NCI-H1105 treated with DMSO at 0.1 percent for 48 hours (cell line): ENCODE measurements around the gene NEFH.
"Not testable (repeated sequence)": the region's sequence is repeated elsewhere in the genome, so short reads cannot be mapped to it uniquely, and the experiment has no call there.

ENCODE experiments used
- DNase-seq: peaks from one replicate; lab custom pipeline; 2025; lab: John Stamatoyannopoulos, UW

NEFH gene

DNA sequence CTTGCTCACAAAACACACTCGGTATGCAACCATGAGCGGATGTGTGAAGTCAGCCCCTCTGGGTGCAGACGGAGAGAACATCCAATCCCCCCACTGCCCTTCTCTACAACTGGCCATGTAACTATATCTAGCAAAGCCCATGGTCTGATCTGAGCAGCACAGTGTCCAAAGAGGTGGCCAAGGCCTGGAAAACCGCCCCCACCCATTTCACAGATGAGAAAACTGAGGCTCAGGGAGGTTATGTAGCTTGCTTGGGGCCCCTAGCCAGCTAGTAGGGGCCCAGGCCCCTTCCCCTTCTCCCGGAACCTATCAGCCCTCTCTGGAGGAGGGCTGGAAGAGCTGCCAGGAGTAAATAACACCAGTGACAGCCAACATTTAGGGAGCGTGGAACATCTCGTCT is 15.4 kb upstream of the NEFH start:
- DNase-seq = no peak

DNA sequence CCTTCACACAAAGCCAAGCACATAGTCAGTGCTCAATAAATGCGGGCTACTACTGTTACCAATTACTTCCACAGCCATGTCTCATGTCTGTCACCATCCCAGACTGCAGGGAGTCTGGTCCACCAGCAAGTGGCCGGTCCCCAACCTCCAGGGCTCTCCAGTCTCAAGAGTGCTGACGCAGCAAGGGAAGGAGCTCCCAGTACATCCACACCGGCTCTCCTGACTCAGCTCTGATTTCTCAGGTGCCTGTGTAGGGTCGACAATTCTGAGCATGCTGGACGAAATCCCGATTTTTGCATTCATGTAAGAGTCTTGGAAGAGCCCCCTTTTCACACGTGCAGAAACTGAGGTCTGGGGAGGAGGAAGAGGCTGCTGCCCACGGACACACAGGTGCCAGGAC is 10.3 kb upstream of the NEFH start:
- no peak for DNase-seq

DNA sequence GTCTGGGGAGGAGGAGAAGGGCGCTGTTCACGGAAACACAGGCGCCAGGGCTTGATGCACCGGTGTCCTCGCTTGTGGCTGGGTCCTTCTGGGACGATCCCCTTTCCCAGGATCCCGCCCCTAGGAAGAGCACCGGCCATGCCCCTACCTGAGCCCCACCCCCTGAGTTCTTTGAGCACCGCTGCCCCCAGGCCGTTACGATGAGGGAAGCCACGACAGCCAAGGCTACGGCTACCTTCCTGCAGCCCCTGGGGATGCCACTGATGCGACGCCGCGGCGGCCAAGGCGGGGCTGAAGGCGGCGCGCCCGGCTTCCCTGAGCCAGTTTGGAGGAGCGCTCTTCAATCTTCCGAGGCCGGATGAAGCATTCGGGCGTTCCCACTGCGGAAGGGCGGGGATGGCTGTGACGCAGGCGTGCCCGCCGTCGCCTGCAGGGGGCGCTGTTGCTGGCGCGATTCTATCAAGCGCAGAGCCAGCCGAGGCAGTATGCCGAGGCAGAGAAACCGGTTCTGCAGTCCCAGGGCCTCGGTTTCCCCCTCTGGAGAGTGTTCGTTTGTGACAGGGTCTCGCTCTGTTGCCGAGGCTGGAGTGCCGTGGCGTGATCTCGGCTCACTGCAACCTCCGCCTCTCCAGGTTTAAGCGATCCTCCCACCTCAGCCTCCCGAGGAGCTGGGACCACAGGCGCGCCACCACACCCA is 9.7 kb upstream of the NEFH start:
- DNase-seq = peak; percentile 63

DNA sequence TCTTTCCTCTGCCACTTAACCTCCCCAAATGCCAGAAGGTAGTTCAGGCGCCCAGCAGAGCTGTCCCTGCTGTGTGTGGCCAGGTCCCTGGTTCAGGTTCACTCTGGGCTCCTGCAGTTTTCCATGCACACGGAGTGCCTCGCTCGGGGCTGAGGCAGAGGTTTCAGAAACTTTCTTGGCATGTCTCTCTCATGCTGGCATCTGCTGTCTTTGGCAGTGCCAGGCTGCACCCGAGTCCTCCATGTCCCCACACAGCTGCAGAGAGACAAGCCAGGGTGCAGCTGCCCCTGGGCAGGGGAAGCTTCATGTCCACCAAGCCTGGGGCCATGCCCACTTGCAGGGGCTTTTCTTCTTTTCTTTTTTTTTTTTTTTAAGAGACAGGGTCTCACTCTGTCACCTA is 7.0 kb upstream of the NEFH start:
- DNase-seq = no peak

GRCh38 chr22:29475550-29475949 is 4.5 kb upstream of the NEFH start:
- no peak for DNase-seq

DNA sequence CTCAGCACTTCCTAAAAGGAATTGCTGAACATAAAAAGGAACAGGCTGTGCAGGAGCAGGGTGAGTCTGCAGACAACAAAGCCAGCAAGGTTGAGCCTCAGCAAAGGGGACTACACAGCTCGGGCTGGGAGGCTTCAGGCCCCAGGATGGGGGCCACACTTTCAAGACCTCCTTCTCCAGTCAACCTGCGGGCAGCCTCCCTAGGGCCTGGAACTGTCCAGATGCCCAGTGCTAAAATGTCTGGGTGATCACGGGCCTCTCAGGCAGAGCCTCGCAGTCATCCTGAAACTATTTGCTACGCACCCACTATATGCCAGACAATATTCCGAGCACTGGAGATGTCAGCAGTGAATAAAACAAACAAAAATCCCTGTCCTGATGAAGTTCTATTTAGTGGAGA is 3.9 kb upstream of the NEFH start:
- DNase-seq = no peak

DNA sequence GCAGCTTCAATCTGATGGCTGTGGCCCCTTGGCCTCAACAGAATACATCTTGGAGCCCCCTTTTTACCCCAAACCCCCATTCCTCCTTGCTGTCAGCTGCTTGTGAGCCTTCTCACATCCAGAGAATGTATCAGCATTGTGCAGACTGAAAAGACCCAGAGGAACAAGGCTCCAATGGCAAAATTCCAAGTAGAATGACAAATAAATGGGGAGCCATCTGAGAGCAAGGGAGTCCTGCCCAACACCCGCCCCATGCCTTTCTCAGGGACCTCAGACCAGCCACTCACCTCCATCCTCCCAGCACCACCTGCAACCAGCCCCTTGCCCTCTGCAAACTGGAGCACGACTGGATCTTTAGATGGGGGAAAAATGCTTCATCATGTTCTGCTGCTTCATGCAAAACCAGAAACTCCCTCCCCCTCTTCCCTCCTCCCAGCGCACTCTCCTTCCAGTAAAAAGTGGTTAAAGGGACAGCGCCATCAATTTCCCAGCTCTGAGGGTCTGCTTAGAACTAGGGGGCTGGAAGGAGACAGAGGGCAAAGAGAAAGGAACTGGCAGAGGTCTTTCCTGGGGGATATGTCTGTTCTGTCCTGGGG is 2.2 kb upstream of the NEFH start:
- DNase-seq = peak; percentile 26

DNA sequence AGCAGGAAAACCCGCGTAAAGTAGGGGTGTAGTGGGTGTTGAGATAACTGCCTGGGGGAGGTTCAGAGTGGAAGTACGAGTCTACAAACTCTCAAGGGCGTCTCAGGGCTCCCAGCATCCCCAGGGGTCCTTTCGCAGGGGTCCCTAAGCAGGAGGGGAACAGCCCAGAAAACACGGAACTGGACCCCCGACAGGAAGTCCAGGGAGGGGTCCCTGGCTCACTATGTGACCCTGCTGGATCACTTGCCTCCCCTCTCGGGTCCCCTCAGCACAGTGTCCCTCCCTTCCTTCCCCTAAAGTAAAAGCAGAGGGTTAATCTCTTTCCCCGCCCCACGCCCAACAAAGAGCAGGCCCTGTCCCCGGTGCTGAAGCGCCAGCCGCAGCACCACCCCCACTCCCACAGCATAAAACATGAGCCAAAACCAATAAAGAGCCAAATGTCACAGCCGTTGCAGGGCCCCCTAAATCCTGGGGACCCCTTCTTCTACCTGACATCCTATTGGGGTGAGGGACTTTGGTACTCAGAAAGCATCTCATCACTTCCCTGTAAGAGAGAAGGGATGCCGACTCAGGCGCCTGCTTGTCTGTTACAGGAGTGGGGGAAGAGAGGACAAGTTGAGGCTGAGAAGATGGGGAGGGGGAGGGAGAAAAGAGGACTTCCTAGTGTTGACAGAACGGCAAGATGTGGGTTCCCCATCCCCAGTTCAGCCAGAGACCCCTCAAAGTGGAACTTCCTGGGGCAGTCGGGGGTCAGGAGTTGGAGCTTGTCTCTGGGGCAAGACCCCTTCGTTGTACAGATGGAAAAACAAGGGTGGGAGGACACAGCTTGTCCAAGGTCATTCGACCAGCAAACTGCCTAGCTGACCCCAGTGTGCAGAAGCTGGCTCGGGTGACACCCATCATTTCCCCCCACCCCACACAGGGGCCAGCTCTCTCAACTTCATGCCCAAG is 1.4 kb upstream of the NEFH start:
- DNase-seq = no peak

DNA sequence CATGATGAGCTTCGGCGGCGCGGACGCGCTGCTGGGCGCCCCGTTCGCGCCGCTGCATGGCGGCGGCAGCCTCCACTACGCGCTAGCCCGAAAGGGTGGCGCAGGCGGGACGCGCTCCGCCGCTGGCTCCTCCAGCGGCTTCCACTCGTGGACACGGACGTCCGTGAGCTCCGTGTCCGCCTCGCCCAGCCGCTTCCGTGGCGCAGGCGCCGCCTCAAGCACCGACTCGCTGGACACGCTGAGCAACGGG is 169 bp downstream of the NEFH start:
- DNase-seq = no peak

DNA sequence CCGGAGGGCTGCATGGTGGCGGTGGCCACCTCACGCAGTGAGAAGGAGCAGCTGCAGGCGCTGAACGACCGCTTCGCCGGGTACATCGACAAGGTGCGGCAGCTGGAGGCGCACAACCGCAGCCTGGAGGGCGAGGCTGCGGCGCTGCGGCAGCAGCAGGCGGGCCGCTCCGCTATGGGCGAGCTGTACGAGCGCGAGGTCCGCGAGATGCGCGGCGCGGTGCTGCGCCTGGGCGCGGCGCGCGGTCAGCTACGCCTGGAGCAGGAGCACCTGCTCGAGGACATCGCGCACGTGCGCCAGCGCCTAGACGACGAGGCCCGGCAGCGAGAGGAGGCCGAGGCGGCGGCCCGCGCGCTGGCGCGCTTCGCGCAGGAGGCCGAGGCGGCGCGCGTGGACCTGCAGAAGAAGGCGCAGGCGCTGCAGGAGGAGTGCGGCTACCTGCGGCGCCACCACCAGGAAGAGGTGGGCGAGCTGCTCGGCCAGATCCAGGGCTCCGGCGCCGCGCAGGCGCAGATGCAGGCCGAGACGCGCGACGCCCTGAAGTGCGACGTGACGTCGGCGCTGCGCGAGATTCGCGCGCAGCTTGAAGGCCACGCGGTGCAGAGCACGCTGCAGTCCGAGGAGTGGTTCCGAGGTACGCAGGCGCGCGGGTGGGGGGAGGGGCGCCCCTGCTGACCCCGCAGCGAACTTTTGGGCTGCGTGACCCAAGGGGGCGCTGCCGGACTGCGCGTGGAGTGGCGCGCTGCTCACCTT is 670 bp downstream of the NEFH start:
- DNase-seq = no peak

DNA sequence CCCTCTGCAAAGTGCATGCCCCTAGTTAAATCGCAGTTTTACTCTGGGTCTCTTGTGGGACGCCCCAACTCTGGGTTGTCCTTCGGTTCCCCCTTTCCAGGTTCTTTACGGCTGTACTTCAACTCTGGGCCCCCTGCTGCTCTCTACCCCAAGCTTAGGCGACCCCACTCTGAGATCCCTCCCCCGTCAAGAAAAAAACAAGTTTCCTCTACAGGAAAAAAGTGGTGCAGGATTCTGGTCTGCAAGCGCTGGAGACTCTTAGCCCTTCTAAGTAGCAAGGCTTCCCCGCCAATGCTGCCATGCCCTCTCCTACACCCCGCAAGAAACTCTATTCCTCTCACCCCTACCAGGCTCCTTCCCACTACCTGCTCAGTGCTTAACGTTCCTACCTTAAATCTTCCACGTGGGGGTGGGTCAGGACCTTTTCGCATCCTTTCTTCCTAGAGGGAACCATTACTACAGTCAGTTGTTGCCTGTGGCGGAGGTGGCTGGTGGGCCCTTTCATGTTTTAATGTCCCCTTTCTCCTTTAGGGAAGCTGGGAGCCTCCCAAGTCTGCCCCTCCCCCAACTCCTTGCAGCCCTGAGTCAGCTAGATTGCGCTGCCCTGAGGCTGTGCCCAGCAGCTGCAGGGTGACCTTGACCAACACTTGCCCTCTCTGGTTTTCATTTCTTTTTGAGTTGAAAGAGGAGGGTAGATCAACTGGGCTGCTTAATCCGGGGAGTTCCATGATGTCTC is 1.4 kb downstream of the NEFH start:
- DNase-seq = no peak

DNA sequence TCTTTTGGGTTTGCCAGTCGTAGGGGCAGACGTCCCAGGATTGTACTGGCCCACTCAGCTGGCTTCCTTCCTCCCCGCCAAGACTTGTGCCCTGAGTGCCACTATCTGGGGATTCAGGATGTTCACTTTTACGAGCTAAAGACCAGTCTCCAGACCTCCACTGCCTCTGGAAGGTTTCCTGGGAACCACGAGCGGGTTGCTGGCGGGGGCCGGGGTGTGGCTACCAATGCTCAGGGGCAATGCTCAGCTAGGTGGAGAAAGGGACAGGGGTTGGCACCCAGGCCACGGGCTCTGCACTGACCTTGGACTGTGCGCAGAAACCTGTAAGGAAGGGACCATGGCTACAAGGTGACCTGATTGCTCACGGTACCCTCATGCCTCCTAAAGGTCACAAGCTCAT is 2.2 kb downstream of the NEFH start:
- no peak for DNase-seq

GRCh38 chr22:29482726-29483125 is 2.7 kb downstream of the NEFH start:
- DNase-seq = no peak

- DNase-seq = no peak
Observed at GRCh38 chr22:29483254-29483653, 3.2 kb downstream of the NEFH start.

GRCh38 chr22:29484642-29485041 is 4.6 kb downstream of the NEFH start:
- no peak for DNase-seq

DNA sequence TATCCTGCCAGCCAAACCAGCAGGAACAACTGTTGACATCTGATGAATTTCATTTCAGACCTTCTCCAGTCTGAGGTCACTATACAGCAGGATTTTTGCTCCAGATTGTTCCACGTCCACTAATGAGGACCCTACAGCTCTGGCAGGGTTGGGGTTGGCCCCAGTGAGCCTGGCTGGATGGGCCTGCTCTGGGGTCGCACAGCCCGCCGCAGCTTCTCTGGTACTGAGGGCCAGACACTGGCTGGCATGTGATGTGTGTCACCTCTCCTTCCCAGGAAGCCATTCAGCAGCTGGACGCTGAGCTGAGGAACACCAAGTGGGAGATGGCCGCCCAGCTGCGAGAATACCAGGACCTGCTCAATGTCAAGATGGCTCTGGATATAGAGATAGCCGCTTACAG is 5.4 kb downstream of the NEFH start:
- DNase-seq = no peak

DNA sequence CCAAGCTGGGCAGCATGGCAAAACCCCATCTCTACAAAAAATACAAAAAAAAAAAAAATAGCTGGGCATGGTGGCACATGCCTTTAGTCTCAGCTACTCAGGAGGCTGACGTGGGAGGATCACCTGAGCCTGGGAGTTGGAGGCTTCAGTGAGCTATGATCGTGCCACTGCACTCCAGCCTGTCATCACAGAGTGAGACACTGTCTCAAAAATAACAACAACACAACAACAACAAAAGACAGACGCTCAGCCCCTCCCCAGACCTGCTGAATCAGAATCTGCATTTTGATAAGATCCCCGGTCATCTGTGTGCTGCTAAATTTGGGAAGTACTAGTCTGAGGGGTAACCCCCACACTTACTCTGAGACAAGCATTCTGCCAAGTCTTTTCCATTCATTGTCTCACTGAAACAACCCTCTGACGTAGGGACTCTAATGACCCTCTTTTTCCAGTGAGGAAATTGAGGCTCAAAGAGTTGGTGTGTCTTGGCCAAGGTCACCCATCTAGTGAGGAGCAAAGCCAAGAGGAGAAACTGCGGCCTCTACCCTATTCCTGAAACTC is 7.5 kb downstream of the NEFH start:
- no peak for DNase-seq

DNA sequence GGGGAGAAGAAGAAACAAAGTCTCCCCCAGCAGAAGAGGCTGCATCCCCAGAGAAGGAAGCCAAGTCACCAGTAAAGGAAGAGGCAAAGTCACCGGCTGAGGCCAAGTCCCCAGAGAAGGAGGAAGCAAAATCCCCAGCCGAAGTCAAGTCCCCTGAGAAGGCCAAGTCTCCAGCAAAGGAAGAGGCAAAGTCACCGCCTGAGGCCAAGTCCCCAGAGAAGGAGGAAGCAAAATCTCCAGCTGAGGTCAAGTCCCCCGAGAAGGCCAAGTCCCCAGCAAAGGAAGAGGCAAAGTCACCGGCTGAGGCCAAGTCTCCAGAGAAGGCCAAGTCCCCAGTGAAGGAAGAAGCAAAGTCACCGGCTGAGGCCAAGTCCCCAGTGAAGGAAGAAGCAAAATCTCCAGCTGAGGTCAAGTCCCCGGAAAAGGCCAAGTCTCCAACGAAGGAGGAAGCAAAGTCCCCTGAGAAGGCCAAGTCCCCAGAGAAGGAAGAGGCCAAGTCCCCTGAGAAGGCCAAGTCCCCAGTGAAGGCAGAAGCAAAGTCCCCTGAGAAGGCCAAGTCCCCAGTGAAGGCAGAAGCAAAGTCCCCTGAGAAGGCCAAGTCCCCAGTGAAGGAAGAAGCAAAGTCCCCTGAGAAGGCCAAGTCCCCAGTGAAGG is 9.2 kb downstream of the NEFH start:
- DNase-seq = not testable (repeated sequence)

DNA sequence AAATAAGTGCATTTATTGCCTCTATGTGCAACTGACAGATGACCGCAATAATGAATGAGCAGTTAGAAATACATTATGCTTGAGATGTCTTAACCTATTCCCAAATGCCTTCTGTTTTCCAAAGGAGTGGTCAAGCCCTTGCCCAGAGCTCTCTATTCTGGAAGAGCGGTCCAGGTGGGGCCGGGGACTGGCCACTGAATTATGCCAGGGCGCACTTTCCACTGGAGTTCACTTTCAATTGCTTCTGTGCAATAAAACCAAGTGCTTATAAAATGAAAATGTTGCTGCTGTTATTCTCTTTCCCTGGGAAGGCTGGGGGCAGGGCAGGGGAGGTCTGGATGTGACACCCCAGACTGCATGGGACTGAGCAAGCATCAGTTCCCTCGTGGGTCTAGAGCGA is 11.0 kb downstream of the NEFH start:
- no peak for DNase-seq

- no peak for DNase-seq
Observed at GRCh38 chr22:29493636-29494035, 13.6 kb downstream of the NEFH start.

DNA sequence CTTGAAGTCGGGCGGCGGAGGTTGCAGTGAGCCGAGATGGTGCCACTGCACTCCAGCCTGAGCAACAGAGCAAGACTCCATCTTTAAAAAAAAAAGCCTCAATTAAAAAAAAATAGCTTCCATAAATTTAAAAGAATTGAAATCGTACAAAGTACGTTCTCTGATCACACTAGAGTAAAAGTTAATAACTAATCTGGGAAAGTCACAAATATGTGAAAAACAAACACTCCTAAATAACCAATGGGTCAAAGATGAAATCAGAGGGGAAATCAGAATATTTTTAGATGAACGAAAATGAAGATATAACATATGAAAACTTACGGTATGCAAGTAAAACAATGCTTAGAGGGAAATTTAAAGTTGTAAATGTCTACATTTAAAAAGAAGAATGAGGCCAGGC is 19.8 kb downstream of the NEFH start:
- DNase-seq = no peak
